ENCODE results near the gene ATP6V1G2.
"Not testable (repeated sequence)": the region's sequence is repeated elsewhere in the genome, so short reads cannot be mapped to it uniquely, and the experiment has no call there.

The ATP6V1G2 gene

GRCh38 chr6:31497531-31498476 lies 48.6 kb downstream of the ATP6V1G2 start, which contains the start of gene MICB:
Gene MICB, plus strand, starts transcription at chr6:31498145. Its CDS starts 49 bp downstream, at chr6:31498194.
- Histone ChIP-seq H3K27me3 (ENCODE audit: insufficient read depth, poor library complexity, severe bottlenecking) (no peaks in the 10 kb centered on the region), H3K27ac (replicated peaks) (peak within 1 kb of the TSS; percentile 55), H3K4me3 (replicated peaks; ENCODE audit: insufficient read depth, low read length) (peak within 1 kb of the TSS; percentile 85)
- DNase-seq (ENCODE audit: low read depth in 1 of 2, low spot score in 1 of 2): peak; percentile 78 to 88
- 0 out of 2 replicates have a peak, but pooled peaks have one; percentile 22 for TF ChIP-seq POLR2AphosphoS5 (IDR thresholded peaks at IDR 0.05; ENCODE audit: low read depth)
- TF ChIP-seq CTCF (IDR thresholded peaks at IDR 0.05; ENCODE audit: insufficient read depth, low read length): no peak
- TF ChIP-seq SPI1 (IDR thresholded peaks at IDR 0.05; ENCODE audit: borderline replicate concordance, low read depth): no peak

DNA sequence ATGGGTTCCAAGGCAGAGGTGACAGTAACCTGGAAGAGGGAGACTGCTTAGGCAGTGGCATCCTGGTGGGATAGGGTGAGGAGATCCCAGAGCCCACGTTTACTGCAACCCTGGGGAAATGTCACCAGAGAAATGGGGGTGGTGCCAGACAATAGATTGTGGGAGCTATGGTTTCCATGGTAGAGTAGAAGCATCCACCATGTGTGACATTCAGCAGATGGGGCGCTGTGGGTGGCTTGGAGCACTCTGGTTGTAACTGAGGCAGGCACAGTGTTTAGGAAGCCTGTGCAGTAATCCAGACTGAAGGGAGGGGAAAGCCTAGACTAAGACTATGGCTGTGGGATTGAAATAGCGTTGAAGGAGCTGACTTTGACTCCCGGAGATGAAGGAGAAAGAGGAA lies 49.6 kb downstream of the ATP6V1G2 start:
- H3K4me3 ChIP-seq (replicated peaks; ENCODE audit: insufficient read depth, low read length); H3K27ac ChIP-seq (replicated peaks); DNase-seq (ENCODE audit: low read depth in 1 of 2, low spot score in 1 of 2); H3K27me3 ChIP-seq (ENCODE audit: insufficient read depth, poor library complexity, severe bottlenecking): not testable (repeated sequence)

- DNase-seq (ENCODE audit: low read depth in 1 of 2, low spot score in 1 of 2): no peak
- H3K4me3 ChIP-seq (replicated peaks; ENCODE audit: insufficient read depth, low read length): peak overlapping the region; percentile 66
- peak overlapping the region; percentile 15; the same call in 1 of the 2 replicates for H3K27ac ChIP-seq (replicated peaks)
Measured at GRCh38 chr6:31495580-31495979, 50.8 kb downstream of the ATP6V1G2 start.

More at GRCh38 chr6:31495580-31495979, 50.8 kb downstream of the ATP6V1G2 start:
- TF ChIP-seq SPI1 (IDR thresholded peaks at IDR 0.05; ENCODE audit: borderline replicate concordance, low read depth) (no peak), GABPA (IDR thresholded peaks at IDR 0.05; ENCODE audit: low read depth) (no peak)
- no peaks in the 10 kb centered on the region for H3K27me3 ChIP-seq (ENCODE audit: insufficient read depth, poor library complexity, severe bottlenecking)
